B cell (primary cell): ENCODE results near the gene WWC2.

ENCODE experiments used
- CTCF ChIP-seq: fragments of 200-600 bp; IDR thresholded peaks from one replicate; pipeline ENCODE4 v1.8.0; 2022; ENCODE audit warnings: antibody characterized with exemption, mild to moderate bottlenecking
- EZH2 ChIP-seq: IDR thresholded peaks from 2 replicates; pipeline ENCODE4 v1.6.1; 2012; ENCODE audit warnings: borderline replicate concordance, low read depth, mild to moderate bottlenecking, moderate library complexity, low read length; ENCODE audit not compliant: insufficient read depth, poor library complexity, severe bottlenecking

GRCh38 chr4:183163135-183163534, 64.1 kb downstream of the WWC2 start:
- TF ChIP-seq CTCF (no peak), EZH2 (no peak)
